ENCODE data around the gene EPB41L2. TPM values are rescaled to one million over a fixed set of nuclear protein-coding genes. Genes with fewer than 3 reads are reported as not detected.
"Not testable (repeated sequence)": the region's sequence is repeated elsewhere in the genome, so short reads cannot be mapped to it uniquely, and the experiment has no call there.

EPB41L2 gene
- total RNA-seq, 1 donor from 2014 or later = 124 TPM

DNA sequence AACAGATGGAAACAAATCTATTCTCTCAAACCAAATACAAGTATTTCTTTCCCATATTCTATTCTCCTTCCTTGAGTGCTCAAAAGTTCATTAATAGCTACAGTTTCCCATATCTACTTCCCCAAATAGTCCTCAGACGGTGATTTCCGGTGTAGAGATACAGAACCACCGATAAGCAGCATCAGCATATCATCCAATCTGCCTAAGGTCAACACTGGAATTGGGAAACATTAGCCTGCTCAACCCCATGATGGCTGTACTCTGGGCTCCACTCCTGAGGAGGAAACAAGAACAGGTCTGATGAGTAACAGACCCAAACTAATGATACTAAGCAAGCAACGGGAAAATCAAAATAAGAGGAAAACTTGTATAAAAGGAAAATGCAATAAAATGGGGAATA lies 115.6 kb downstream of the EPB41L2 start:
- Histone ChIP-seq H3K9me3 (no peaks in the 10 kb centered on the region), H3K4me1 (peaks cover 7% of the 10 kb centered on the region), H3K27me3 (ENCODE audit: low read depth) (no peaks in the 10 kb centered on the region), H3K27ac (no peak overlapping the region), H3K4me3 (no peak overlapping the region), H3K36me3 (no peaks in the 10 kb centered on the region)
- TF ChIP-seq, protein P1, sequence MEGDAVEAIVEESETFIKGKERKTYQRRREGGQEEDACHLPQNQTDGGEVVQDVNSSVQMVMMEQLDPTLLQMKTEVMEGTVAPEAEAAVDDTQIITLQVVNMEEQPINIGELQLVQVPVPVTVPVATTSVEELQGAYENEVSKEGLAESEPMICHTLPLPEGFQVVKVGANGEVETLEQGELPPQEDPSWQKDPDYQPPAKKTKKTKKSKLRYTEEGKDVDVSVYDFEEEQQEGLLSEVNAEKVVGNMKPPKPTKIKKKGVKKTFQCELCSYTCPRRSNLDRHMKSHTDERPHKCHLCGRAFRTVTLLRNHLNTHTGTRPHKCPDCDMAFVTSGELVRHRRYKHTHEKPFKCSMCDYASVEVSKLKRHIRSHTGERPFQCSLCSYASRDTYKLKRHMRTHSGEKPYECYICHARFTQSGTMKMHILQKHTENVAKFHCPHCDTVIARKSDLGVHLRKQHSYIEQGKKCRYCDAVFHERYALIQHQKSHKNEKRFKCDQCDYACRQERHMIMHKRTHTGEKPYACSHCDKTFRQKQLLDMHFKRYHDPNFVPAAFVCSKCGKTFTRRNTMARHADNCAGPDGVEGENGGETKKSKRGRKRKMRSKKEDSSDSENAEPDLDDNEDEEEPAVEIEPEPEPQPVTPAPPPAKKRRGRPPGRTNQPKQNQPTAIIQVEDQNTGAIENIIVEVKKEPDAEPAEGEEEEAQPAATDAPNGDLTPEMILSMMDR (IDR thresholded peaks at IDR 0.05) = no peak
- no peak for DNase-seq
- ATAC-seq = no peak
- intact Hi-C loops (cut with DNase I) = no loop called here

DNA sequence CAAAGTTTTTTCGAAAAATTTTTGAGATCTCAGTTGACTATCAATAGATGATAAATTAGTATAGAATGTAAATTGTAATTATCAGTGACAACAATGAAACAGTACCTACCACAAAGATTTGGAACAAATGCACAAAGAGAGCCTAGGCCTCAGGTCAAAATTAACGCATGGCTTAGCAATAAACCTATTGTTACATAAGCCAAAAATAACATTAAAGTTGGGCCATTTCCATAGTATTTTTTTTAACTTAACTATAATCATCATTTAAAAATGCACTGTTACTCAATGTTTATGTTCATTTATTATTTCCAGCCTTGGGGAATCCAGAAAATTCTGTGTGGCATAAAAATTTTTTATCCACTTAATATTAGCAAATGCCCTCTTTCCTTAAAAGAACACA lies 117.0 kb downstream of the EPB41L2 start:
- no peaks in the 10 kb centered on the region for H3K27me3 ChIP-seq (ENCODE audit: low read depth)
- intact Hi-C loops (cut with DNase I) = no loop called here
- H3K27ac ChIP-seq = no peak overlapping the region
- TF ChIP-seq, protein P1 (IDR thresholded peaks at IDR 0.05) = no peak
- DNase-seq (no peak), ATAC-seq (no peak)
- H3K4me1 ChIP-seq = peaks cover 7% of the 10 kb centered on the region
- no peaks in the 10 kb centered on the region for H3K36me3 ChIP-seq
- no peak overlapping the region for H3K4me3 ChIP-seq
- no peaks in the 10 kb centered on the region for H3K9me3 ChIP-seq

DNA sequence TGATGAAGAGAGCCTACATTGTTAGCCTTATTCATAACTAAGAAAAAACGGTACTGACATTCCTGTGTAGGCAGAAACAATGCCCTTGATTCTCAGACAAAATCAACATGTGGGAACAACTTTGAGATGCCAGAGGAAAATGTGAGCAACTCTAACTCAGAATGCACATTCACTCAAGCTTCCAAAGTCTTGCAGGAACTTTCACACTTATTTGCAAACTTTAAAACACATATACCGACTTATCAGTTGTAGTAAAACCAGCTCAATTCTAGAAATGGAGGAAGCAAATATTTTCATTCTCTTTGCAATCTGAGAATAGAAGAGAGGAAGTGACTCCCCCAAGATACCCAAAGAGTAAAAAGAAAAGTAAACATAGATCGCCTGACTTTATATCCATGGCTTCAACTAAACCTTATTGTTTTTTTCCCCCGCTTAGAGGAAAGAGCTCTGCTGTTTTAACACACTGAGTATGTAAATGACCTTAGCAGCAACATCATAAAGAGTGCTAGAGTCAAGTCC lies 117.6 kb downstream of the EPB41L2 start:
- H3K27ac ChIP-seq = no peak overlapping the region
- H3K27me3 ChIP-seq (ENCODE audit: low read depth) = no peaks in the 10 kb centered on the region
- intact Hi-C loops (cut with DNase I) = no loop called here
- peaks cover 7% of the 10 kb centered on the region for H3K4me1 ChIP-seq
- no peaks in the 10 kb centered on the region for H3K9me3 ChIP-seq
- TF ChIP-seq, protein P1 (IDR thresholded peaks at IDR 0.05) = no peak
- no peak overlapping the region for H3K4me3 ChIP-seq
- no peaks in the 10 kb centered on the region for H3K36me3 ChIP-seq
- ATAC-seq (no peak), DNase-seq (no peak)

DNA sequence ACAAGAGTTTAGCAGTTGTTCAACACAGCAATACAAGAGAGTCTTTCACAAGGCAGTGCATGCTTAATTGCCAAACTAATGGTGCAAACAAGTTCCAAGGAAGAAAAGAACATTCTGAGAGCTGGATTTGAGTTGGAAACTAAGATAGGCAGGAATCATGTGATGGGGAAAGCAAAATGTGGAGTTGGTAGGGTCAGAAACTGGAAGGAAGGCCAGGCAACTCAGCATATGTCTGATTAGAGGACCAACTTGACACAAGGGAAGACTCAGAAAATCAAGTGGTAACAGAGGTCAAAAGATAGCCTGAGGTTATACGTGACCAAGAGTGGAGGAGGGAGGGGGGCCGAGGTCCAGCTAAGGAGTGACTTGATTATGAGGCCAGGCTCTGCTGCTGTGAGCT lies 118.6 kb downstream of the EPB41L2 start:
- H3K4me1 ChIP-seq = peaks cover 7% of the 10 kb centered on the region
- no peaks in the 10 kb centered on the region for H3K36me3 ChIP-seq
- intact Hi-C loops (cut with DNase I) = no loop called here
- DNase-seq (no peak), ATAC-seq (no peak)
- no peaks in the 10 kb centered on the region for H3K9me3 ChIP-seq
- TF ChIP-seq, protein P1 (IDR thresholded peaks at IDR 0.05) = no peak
- no peak overlapping the region for H3K4me3 ChIP-seq
- H3K27me3 ChIP-seq (ENCODE audit: low read depth) = no peaks in the 10 kb centered on the region
- H3K27ac ChIP-seq = no peak overlapping the region

DNA sequence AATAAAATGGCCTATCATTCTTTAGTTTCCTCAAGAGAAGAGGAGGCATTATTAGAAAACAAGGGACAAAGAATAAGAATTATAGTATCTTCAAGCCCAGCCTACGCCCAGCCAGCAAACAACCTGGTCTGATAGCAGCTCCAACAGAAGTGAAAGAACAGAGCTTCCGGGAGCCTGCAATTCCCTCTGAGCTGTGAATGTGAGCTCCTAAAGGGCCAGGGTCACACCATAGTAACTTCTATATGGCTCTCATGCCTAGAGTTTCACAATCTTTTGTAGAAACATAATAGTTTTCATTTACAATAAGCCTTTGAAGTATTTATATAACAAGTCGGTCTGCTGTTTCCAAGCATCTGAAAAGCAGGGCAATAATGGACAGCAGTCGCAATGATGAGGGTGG lies 119.3 kb downstream of the EPB41L2 start:
- Histone ChIP-seq H3K36me3 (no peaks in the 10 kb centered on the region), H3K9me3 (no peaks in the 10 kb centered on the region), H3K4me1 (peaks cover 7% of the 10 kb centered on the region), H3K27ac (no peak overlapping the region), H3K27me3 (ENCODE audit: low read depth) (no peaks in the 10 kb centered on the region), H3K4me3 (no peak overlapping the region)
- intact Hi-C loops (cut with DNase I) = no loop called here
- ATAC-seq = no peak
- TF ChIP-seq, protein P1 (IDR thresholded peaks at IDR 0.05) = no peak
- no peak for DNase-seq

DNA sequence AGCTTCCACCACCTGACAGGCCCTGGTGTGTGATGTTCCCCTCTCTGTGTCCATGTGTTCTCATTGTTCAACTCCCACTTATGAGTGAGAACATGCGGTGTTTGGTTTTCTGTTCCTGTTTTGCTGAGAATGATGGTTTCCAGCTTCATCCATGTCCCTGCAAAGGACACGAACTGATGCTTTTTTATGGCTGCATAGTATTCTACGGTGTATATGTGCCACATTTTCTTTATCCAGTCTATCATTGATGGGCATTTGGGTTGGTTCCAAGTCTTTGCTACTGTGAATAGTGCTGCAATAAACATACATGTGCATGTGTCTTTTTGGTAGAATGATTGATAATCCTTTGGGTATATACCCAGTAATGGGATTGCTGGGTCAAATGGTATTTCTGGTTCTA lies 120.3 kb downstream of the EPB41L2 start:
- H3K4me3 ChIP-seq; H3K27ac ChIP-seq; intact Hi-C loops (cut with DNase I); ATAC-seq; H3K4me1 ChIP-seq; H3K36me3 ChIP-seq; H3K9me3 ChIP-seq; DNase-seq; H3K27me3 ChIP-seq (ENCODE audit: low read depth): not testable (repeated sequence)
